NCI-H446 (cell line): ENCODE results near the gene TCF7.
A peak's percentile ranks its signal among the peaks of the same experiment; 100 is the strongest.

Source experiments
- DNase-seq, 2 experiments: peaks; one replicate each; lab custom pipeline; 2025; lab: John Stamatoyannopoulos, UW

The TCF7 gene

GRCh38 chr5:134113902-134114875, at the start of gene TCF7:
Gene TCF7 (plus strand): TSS chr5:134114681. CDS start chr5:134114907, 226 bp downstream.
- peak in 1 of 2 experiments; percentile 78 for DNase-seq

- DNase-seq = no peak
Measured at GRCh38 chr5:134069553-134069952, 44.9 kb upstream of the TCF7 start.

GRCh38 chr5:134070725-134071613, 43.5 kb upstream of the TCF7 start:
- no peak for DNase-seq

- no peak for DNase-seq
Measured at GRCh38 chr5:134071614-134072207, 42.8 kb upstream of the TCF7 start.

- DNase-seq = no peak
Measured at GRCh38 chr5:134072471-134073210, 41.8 kb upstream of the TCF7 start.

DNA sequence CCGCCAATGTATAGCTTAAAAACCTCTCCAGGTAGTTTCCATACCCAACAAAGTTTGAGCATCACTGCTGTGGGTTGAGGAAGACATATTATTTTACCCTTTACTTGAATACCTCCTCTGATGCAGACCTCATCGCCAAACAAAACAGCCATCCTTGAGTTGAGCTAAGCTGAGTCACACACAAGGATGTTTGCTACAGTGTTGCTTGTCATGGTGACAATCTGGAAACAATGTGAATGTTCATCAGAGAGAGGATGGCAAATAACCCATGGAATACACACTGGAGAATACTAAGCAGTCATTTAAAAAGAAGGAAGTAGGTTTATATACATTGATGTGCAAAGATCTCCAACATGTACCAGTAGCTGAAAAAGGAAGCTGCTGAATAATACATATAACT, 41.1 kb upstream of the TCF7 start:
- no peak for DNase-seq

- no peak for DNase-seq
Measured at GRCh38 chr5:134075102-134075501, 39.4 kb upstream of the TCF7 start.

DNA sequence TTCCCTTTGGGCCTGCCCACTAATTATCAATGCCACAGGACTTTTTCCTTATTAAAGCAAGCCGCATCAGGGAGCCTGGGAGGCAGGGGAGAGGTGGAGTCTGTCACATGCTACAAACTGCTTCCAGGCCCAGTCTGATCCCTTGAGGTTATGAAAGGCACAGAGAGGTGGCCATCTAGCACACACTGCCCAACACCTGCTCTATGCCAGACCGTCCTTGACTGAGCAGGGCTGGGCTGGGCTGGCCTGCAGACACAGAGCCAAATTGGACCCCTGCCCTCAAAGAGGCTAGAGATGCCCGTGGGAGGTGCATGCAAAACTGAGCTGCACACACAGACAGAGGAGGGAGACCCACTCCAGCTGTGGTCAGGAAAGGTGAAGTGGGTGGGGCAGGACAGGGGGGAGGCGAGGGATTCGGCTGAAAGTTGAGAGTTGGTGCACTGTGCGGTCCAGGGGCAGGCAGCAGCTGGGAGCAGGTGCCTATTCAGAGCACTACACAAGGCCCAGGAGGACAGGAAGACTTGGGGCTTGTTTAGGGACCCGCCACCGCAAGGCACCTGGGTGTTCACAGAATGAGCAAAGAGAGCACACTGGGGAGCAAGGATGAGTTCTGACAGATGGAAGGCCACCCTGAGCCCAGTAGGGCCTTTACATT, 36.4 kb upstream of the TCF7 start:
- no peak for DNase-seq

DNA sequence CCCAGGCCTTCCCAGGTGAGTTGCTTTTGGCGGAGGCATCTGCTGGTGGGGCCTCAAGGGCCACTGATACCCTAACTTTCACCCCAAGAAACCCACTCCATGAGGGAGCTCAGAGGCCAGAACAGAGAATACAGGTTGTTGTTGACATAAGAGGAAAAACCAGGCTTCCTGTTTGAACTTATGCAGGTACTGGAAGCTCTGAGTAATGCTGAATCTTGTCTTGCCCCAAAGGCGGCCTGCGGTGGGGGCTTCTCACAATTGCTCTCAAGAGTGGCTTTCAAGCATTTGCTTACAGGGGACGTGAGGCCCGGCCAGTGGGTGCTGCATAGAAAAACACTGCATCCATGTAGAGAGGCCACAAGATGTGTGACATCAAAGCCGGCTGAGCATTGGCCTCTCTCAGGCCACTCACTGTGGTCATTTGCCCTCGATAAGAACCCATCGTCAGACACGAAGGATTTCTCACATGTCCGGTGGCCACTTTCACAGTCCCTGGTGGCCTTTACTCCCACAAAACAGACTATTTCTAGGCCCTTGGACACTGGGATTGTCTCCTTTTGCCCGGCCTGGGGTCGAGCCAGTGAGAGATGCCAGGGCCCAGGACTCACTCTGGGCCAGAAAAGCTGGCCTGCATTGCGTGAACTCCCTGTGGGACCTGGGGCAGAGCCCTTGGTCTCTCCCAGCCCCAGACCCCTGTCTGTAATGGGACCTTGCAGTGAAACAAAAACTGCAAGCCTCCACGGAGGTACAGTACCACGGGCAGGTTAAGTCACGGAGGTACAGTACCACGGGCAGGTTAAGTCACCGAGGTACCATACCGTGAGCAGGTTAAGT, 34.5 kb upstream of the TCF7 start:
- DNase-seq = no peak

DNA sequence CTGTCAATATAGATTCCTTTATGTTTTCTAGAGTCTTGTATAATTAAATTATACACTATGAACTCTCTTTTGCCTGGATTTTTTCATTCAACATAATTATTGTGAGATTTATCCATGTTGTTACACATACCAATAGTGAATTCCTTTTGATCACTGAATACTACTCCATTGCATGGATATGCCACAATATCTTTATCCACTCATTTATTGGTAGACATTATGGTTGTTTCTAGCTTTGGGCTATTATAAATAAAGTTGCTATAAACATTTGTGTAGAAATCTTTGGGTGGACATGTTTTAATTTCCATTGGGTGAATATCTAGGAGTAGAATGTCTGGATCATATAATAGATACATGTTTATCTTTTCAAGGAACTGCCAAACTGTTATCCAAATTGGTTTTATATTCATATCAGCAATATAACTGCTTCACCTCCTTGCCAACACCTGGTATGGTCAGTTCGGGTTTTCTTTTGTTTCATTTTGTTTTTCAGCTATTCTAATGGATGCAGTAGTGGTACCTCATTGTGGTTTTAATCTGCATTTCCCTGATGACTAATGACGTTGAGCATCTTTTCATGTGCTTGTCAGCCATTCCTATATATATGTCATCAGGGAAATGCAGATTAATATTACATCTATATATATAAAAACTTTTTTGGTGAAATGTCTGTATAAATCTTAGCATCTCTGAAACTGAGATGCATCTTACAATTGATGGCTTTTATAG, 32.1 kb upstream of the TCF7 start:
- no peak for DNase-seq

GRCh38 chr5:134083517-134083916, 31.0 kb upstream of the TCF7 start:
- no peak for DNase-seq

DNA sequence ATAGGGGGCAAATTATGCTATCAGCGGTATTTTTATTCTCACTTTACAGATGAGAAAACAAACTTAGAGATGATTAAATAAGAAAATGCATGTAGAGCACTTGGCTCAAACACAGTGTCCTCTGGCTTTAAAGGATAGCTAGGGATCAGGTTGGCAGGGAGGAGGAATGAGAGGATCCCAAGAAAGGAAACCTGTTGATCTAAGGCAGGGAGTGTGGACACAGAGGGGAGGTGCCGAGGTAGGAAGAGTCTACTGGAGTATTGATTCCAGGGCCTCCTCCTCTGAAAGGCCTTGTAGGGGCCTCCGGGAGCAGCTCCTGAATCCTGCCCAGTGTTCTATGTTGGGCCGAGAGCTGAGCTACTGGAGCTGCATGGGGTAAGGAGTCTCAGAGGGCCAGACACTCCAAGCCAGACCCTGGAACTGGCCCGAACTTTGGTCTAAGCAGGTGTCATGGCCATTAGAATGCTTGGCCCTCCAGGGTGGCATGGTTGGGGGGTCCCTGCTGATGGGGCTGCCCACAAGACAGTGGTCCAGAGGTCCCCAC, 30.4 kb upstream of the TCF7 start:
- no peak for DNase-seq

DNA sequence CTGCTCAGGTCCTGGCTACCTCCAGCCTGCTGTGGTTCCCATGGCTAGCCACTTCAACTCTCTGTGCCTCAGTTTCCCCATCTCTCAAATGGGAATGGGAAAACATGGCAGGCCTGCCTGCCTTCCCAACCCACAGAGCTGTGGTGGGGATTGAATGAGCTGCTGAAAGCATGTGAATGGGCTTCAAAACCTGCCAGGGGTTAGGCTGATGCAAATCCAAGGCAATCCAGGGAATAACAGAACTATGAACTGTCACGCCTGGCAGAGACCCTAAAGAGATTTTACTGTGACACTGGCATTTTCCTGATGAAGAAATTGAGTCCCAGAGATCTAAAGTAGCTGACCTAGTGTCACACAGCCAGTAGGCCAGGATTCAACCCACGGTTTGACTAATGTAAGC, 29.9 kb upstream of the TCF7 start:
- DNase-seq = no peak

DNA sequence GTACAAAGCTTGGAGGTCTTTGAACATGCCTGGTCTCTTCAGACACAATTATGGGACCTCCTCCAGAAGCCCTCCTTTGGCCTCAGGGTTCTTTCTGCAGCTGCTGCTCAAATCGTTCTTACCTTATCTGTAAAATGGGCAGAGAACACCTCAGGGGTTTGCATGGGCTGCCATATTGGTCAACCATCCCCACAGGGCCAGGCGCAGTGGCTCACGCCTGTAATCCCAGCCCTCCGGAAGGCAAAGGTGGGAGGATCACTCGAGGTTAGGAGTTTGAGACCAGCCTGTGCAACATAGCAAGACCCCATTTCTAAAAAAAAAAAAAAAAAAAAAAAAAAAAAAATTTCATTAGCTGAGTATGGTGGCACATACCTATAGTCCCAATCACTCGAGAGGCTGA, 29.1 kb upstream of the TCF7 start:
- no peak for DNase-seq

- no peak for DNase-seq
Measured at GRCh38 chr5:134086225-134086942, 28.1 kb upstream of the TCF7 start.

DNA sequence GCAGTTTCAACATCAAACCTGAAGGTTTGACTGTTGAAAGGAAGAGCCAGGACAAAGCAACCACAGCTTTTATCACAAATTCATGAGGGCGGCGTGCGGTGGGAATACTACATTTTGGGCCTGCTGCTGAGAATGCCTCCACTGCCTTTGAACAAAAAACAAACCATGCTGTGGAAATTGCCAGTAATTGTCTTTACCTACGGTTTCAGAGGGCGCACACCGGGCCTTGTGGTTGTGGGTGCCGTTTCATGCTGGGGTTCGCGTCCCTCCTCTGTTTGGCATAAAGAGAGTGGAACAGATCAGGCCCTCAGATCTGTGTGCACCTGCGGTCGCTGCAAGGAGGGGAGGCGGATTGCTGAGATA, 27.6 kb upstream of the TCF7 start:
- DNase-seq = no peak

GRCh38 chr5:134088291-134088690, 26.2 kb upstream of the TCF7 start:
- DNase-seq = no peak

GRCh38 chr5:134088994-134089560, 25.4 kb upstream of the TCF7 start:
- DNase-seq = no peak
